DND-41 (cell line): ENCODE measurements around the gene GORASP2.

Experiments
- ATAC-seq: fragments of 200-7000 bp; cut with Tn5 transposase; 3 replicates; pipeline ENCODE4 v1.9.1; 2021; ENCODE audit warnings: low read depth; ENCODE audit not compliant: insufficient read depth
- DNase-seq: peaks from one replicate; pipeline ENCODE4 v3.0.0-alpha.2; 2020
- H2AFZ ChIP-seq: 2 replicates; pipeline ENCODE4 v1.6.0; 2012; ENCODE audit warnings: low read depth, low read length
- H3K27ac ChIP-seq: 2 replicates; pipeline ENCODE4 v1.5.1; 2012; ENCODE audit warnings: low read length, inconsistent platforms
- H3K27me3 ChIP-seq: fragments of 200-600 bp; sonication (generic); 2 replicates; pipeline ENCODE4 v1.6.0; 2012; ENCODE audit warnings: low read length, mild to moderate bottlenecking, inconsistent platforms; ENCODE audit not compliant: insufficient read depth, poor library complexity
- H3K36me3 ChIP-seq: 2 replicates; pipeline ENCODE4 v1.5.1; 2012; ENCODE audit warnings: low read length, inconsistent platforms; ENCODE audit not compliant: insufficient read depth
- H3K4me1 ChIP-seq: 2 replicates; pipeline ENCODE4 v1.5.1; 2012; ENCODE audit warnings: mild to moderate bottlenecking, low read length; ENCODE audit not compliant: insufficient read depth
- H3K4me2 ChIP-seq: 2 replicates; pipeline ENCODE4 v1.6.0; 2012; ENCODE audit warnings: mild to moderate bottlenecking, moderate library complexity, low read length, inconsistent platforms; ENCODE audit not compliant: insufficient read depth
- H3K4me3 ChIP-seq, 2 experiments: fragments of 200-600 bp in 1 of 2; shearing (Covaris generic) in 1 of 2; 2 replicates each; pipeline ENCODE4 v1.5.1; 2012 to 2016; ENCODE audit warnings: inconsistent platforms in 2 of 2, low read length in 2 of 2, mild to moderate bottlenecking in 2 of 2, low read depth in 1 of 2, moderate library complexity in 1 of 2
- H3K79me2 ChIP-seq: 2 replicates; pipeline ENCODE4 v1.6.0; 2012; ENCODE audit warnings: low read length, inconsistent platforms; ENCODE audit not compliant: insufficient read depth
- H3K9ac ChIP-seq: 2 replicates; pipeline ENCODE4 v1.6.0; 2012; ENCODE audit warnings: low read depth, mild to moderate bottlenecking, inconsistent platforms, low read length, moderate library complexity
- H3K9me3 ChIP-seq: 2 replicates; pipeline ENCODE4 v1.5.1; 2012; ENCODE audit warnings: low read length, moderate library complexity, mild to moderate bottlenecking, inconsistent platforms; ENCODE audit not compliant: insufficient read depth, severe bottlenecking
- H4K20me1 ChIP-seq: 2 replicates; pipeline ENCODE4 v1.6.0; 2012; ENCODE audit warnings: low read length; ENCODE audit not compliant: insufficient read depth
- EZH2 ChIP-seq: IDR thresholded peaks from 3 replicates; pipeline ENCODE4 v1.6.1; 2012; ENCODE audit warnings: borderline replicate concordance, low read depth, mild to moderate bottlenecking, moderate library complexity, low read length, inconsistent platforms; ENCODE audit not compliant: severe bottlenecking
- TF ChIP-seq, protein P1 (sequence below): IDR thresholded peaks from 2 replicates; pipeline ENCODE4 v1.5.1; 2012; ENCODE audit warnings: borderline replicate concordance, low read length, moderate library complexity, mild to moderate bottlenecking; ENCODE audit not compliant: poor library complexity, severe bottlenecking; ENCODE audit errors: extremely low read depth

GORASP2 gene

DNA sequence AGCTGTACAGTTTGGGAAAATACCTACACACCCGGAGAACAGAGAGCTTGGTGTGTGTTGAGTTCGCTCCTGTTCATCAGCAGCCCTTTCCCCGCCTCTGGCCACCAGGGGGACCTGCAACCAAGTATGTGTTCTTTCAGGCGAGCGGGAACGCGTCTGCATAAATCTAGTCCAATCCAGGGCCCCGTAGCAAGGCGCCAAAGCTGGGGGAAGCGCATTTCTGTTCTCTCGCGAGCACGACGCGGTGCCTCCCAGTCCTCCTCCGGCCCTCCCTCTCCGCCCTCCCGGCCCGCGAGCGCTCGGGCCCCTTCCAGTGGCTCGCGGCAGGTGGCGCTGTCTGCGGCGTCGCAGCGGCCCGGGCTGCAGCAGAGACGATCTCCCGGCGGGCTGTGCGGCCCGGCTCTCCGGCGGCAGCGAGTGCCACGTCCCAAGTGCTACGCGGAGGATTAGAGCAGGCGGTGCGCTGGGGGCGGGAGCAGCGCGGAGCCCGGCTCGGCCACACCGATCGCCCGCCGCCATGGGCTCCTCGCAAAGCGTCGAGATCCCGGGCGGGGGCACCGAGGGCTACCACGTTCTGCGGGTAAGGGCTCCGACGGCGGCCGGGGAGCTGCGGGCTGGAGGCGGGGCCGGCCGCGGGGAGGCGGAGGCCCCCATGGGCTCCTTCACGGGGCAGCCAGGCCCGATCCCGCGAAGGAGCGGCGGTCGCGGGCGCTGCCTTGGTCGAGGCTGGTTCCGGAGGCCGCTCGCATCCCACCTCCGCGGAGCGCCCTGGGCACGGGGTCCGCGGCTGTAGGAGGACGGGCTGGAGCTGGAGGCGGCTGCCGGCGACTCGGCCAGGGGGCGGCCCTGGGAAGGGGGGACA lies at the start of gene GORASP2:
Gene GORASP2 (plus strand): TSS at position 430 of the 862 bp plus-strand sequence. CDS start 88 bp downstream, at position 518.
- peaks cover 46% of the 10 kb centered on the region for H3K4me1 ChIP-seq
- peak within 1 kb of the TSS; percentile 97 for H3K4me2 ChIP-seq
- H3K9ac ChIP-seq: peak within 1 kb of the TSS; percentile 89
- H2AFZ ChIP-seq: peak within 1 kb of the TSS; percentile 89
- H3K79me2 ChIP-seq: peaks cover 59% of the 10 kb centered on the region
- H3K36me3 ChIP-seq: peaks cover 15% of the 10 kb centered on the region
- ATAC-seq: peak; percentile 91
- peaks cover 35% of the 10 kb centered on the region; the same call in 1 of the 2 replicates for H4K20me1 ChIP-seq
- peaks cover 10% of the 10 kb centered on the region for H3K9me3 ChIP-seq
- H3K27ac ChIP-seq: peak within 1 kb of the TSS; percentile 91
- DNase-seq: peak; percentile 99
- TF ChIP-seq EZH2: no peak
- TF ChIP-seq, protein P1, sequence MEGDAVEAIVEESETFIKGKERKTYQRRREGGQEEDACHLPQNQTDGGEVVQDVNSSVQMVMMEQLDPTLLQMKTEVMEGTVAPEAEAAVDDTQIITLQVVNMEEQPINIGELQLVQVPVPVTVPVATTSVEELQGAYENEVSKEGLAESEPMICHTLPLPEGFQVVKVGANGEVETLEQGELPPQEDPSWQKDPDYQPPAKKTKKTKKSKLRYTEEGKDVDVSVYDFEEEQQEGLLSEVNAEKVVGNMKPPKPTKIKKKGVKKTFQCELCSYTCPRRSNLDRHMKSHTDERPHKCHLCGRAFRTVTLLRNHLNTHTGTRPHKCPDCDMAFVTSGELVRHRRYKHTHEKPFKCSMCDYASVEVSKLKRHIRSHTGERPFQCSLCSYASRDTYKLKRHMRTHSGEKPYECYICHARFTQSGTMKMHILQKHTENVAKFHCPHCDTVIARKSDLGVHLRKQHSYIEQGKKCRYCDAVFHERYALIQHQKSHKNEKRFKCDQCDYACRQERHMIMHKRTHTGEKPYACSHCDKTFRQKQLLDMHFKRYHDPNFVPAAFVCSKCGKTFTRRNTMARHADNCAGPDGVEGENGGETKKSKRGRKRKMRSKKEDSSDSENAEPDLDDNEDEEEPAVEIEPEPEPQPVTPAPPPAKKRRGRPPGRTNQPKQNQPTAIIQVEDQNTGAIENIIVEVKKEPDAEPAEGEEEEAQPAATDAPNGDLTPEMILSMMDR: peak; percentile 89
- no peaks in the 10 kb centered on the region for H3K27me3 ChIP-seq
- peak within 1 kb of the TSS; percentile 51 to 84 for H3K4me3 ChIP-seq

DNA sequence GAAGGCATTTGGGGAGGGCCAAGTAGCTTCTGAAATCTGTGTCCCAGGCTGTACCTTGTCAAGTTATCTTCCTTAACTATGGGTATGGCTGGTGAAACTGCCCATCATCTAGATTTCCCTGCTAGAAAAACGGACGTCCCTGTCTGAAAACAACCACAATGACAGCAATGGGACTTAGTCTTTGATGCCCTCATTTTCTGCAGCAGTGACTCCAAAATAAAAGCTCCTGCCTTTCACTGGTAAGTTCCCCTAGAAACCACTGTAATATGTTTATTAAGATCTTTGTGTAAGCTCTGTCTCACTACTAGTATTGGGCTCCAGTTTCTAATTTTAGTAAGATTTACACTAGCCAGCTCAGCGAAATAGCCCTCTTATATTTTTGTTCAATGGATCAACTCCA lies 47.2 kb upstream of the GORASP2 start:
- no peak overlapping the region for H3K4me3 ChIP-seq
- no peaks in the 10 kb centered on the region for H3K27me3 ChIP-seq
- no peak overlapping the region for H3K9ac ChIP-seq
- H3K27ac ChIP-seq: no peak overlapping the region
- DNase-seq: no peak
- no peak for ATAC-seq
- no peak overlapping the region for H3K4me2 ChIP-seq
- no peaks in the 10 kb centered on the region for H3K36me3 ChIP-seq
- H2AFZ ChIP-seq: no peak overlapping the region
- no peaks in the 10 kb centered on the region for H3K9me3 ChIP-seq
- TF ChIP-seq, protein P1: no peak
- TF ChIP-seq EZH2: no peak
- no peaks in the 10 kb centered on the region for H4K20me1 ChIP-seq
- H3K79me2 ChIP-seq: no peaks in the 10 kb centered on the region
- peaks cover 9% of the 10 kb centered on the region for H3K4me1 ChIP-seq

DNA sequence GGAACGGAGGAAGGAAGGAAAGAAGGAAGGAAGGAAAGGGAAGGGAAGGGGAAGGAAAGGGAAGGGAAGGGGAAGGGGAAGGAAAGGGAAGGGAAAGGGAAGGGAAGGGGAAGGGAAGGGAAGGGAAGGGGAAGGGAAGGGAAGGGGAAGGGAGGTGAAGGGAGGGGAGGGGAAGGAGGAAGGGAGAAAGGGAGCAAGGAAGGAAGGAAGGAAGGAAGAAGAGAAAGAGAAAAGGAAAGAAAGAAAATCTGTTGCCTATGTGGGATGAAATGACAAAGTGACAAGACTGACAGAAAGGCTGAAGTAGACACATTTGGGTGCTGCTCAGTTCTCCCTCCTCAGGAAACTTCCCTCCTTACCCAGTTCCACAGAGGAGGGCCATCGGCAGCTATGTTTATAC lies 46.3 kb upstream of the GORASP2 start:
- no peaks in the 10 kb centered on the region for H3K27me3 ChIP-seq
- no peak overlapping the region for H3K4me2 ChIP-seq
- H3K36me3 ChIP-seq: no peaks in the 10 kb centered on the region
- H3K79me2 ChIP-seq: no peaks in the 10 kb centered on the region
- ATAC-seq (no peak), DNase-seq (no peak)
- no peak overlapping the region for H2AFZ ChIP-seq
- H3K9ac ChIP-seq: no peak overlapping the region
- TF ChIP-seq, protein P1: no peak
- TF ChIP-seq EZH2: no peak
- peaks cover 9% of the 10 kb centered on the region for H3K4me1 ChIP-seq
- no peaks in the 10 kb centered on the region for H3K9me3 ChIP-seq
- H4K20me1 ChIP-seq: no peaks in the 10 kb centered on the region
- H3K27ac ChIP-seq: no peak overlapping the region
- H3K4me3 ChIP-seq: no peak overlapping the region
